ENCODE data around the gene OR8B4.
"Not testable (repeated sequence)": the region's sequence is repeated elsewhere in the genome, so short reads cannot be mapped to it uniquely, and the experiment has no call there.

OR8B4 gene, protein sequence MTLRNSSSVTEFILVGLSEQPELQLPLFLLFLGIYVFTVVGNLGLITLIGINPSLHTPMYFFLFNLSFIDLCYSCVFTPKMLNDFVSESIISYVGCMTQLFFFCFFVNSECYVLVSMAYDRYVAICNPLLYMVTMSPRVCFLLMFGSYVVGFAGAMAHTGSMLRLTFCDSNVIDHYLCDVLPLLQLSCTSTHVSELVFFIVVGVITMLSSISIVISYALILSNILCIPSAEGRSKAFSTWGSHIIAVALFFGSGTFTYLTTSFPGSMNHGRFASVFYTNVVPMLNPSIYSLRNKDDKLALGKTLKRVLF

DNA sequence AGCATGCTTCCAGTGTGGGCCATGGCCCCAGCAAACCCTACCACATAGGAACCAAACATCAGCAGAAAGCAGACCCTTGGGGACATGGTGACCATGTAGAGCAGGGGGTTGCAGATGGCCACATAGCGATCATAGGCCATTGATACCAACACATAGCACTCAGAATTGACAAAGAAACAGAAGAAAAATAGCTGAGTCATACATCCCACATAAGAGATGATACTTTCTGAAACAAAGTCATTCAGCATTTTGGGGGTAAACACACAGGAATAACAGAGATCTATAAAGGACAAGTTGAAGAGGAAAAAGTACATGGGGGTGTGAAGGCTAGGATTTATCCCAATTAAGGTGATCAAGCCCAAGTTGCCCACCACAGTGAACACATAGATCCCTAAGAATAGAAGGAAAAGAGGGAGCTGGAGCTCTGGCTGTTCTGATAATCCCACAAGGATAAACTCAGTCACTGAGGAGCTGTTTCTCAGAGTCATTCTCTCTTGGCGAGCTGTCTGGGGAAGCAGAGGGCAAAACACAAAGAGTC is at the start of gene OR8B4:
OR8B4 (minus strand) TSS at position 488 of the 538 bp plus-strand sequence; CDS start at position 488, 0 bp downstream.
- DNase-seq (ENCODE audit: low spot score), result no peak

DNA sequence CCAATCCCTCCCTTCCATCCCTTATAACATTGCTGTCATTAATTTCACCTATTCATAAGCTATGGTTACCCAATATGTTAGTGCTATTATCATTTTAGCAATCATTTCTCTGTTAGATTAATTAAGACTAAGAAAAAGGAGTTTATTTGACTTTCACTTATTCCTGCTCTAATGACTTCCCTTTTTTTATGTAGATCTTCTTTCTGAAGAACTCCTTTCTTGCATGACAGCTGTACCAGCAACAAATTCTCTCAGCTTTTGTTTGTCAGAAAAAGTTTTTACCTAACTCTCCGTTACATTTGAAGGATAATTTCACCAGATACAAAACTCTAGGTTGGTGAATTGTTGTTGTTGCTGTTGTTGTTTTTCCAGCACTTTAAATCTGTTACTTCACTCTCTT is 49.4 kb upstream of the OR8B4 start:
- no peak for DNase-seq (ENCODE audit: low spot score)

DNA sequence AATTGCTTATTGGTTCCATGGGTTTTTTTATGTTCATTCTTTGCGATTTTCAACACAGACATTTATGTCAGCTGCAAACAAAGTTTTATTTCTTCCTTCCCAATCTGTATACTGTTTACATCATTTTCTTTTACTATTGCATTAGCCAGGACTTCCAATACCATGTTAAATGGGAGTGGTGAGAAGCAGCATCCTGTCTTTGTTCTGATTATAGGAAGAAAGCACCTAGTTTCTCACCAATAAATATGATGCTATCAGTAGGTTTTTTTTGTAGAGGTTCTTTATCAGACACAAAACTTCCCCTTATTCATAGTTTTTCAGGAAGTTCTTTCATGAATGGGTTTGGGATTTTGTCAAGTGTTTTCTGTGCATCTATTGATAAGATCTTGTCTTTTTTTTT is 48.8 kb upstream of the OR8B4 start:
- DNase-seq (ENCODE audit: low spot score), result no peak

DNA sequence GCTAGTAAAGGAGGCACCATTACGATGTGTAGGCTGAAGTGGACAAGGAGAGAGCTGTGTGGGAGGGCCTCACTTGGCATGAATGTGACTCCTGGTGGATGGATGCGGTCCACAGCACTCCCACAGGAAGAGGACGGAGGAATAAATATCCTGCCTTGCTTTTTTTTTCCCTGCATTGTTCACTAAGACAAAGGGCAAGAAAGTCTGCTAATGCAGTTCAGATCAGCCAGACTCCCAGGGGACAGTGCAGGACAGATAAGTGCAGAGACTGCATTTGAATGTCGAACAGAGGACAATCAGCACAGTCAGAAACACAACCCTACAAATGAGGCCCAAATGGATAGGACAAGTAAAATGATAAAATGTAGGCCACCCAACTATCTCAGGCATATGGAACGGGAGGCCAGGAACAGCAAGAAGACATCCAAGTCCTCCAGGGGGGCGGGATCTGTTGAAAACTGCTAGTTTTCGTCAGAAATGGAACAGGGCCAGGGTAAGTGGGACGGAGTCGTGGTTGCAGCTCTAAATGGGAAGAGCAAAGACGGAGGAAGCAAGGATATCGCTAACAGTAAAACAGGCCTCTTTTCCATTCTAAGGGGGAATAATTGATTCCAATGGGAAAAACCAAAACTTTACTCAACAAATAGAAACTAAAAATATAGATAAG is 46.0 kb upstream of the OR8B4 start:
- no peak for DNase-seq (ENCODE audit: low spot score)

DNA sequence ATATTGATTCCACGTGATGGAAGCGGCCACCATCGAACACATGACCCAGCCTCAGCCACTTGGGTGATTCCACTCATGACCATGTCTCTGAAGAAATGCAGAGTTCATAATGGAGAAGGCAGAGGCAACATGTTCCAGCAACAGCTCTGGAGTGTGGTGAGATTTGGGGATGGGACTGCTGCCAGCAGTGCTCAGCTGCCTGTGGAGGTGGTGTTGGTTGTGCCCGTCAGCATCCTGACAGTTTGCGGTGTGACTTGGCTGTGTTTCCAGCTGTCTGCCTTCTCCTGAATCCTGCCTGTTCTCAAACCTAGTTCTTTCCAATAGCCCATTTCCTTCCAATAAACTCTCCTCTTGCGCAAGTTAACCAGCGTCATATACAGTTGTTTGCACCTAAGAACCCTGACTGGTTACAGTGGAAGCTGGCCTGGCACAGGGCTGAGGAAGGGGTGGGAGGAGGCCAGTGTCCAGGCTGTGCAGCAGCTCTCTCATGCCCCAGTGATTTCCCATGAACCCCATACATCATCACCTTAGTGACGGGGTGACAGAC is 42.8 kb upstream of the OR8B4 start:
- no peak for DNase-seq (ENCODE audit: low spot score)

DNA sequence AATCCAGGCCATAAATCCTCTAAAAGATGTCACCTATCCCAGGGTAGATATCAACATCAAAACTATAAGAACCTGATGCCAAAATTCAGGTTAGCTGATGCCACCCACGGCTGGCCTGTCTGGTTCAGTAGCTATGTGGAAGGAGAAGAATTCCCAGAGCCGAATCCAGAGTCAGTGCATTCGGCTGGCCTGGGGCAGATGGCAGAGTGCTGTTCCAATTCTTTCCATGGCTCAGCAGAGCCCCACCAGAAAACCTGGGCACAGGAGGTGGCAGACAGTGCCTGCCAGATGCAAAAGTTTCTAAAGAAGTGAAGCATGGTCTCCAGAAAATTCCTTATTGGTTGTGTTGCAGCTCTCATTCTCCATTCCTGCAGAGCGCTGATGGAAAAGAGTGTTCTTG is 40.7 kb upstream of the OR8B4 start:
- no peak for DNase-seq (ENCODE audit: low spot score)

DNA sequence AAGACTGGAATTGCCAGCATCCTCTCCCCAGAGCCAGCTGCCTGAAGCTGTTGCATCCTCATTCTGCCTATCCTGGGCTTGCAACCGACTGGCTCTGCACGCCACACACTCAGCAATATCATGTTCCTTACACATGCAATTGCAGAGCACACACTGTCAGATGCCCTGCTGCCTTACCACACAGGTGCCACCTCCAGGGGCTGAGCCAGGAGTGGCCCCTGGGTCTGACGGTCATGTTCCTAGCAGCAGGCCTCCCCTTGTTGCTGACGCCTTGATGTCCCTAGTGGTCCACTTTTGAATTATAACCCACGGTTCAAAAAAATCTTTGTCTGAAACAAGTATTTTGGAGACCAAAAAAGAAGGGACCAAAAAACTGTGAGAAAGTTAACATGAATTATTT is 39.3 kb upstream of the OR8B4 start:
- no peak for DNase-seq (ENCODE audit: low spot score)

DNA sequence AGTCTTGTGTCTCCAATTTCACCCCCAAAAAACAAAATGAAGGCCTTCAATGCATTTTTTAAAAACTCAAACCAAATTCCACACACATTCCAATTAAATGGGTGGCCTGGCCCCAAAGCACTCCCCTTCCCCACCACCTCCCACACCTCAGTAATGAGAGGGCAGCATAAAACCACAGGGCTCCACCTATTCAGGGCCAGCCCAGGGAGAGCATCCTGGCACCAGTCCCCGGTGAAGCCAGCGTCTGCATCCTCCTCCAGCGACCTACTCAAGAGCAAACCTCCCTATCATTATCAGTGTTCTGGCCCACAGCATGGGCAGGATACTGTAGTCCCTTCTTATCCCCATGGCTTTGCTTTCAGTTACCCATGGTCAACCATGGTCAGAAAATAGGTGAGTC is 38.7 kb upstream of the OR8B4 start:
- DNase-seq (ENCODE audit: low spot score), result no peak

DNA sequence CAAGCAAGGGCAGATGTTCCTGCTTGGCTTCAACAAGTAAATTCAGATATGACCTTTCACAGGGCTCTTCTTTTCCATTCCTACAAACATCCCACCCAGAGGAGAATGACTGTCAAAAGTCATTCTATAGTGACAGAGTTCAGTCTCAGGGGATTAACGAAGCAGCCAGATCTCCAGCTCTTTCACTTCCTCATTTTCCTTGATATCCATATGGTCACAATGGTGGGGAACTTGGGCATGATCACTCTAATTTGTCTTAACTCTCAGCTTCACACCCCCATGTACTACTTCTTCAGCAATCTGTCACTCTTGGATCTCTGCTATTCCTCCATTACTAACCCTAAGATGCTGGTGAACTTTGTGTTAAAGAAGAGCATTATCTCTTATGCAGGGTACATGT is 35.8 kb upstream of the OR8B4 start:
- DNase-seq (ENCODE audit: low spot score), result no peak

DNA sequence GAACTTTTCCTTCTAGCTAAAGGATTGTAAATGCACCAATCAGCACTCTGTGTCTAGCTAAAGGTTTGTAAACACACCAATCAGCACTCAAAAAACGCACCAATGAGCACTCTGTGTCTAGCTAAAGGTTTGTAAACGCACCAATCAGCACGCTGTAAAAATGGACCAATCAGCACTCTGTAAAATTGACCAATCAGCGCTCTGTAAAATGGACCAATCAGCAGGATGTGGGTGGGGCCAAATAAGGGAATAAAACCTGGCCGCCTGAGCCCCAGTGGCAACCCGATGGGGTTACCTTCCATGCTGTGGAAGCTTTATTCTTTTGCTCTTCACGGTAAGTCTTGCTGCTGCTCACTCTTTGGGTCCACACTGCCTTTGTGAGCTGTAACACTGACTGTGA is 34.7 kb upstream of the OR8B4 start:
- not testable (repeated sequence) for DNase-seq (ENCODE audit: low spot score)

DNA sequence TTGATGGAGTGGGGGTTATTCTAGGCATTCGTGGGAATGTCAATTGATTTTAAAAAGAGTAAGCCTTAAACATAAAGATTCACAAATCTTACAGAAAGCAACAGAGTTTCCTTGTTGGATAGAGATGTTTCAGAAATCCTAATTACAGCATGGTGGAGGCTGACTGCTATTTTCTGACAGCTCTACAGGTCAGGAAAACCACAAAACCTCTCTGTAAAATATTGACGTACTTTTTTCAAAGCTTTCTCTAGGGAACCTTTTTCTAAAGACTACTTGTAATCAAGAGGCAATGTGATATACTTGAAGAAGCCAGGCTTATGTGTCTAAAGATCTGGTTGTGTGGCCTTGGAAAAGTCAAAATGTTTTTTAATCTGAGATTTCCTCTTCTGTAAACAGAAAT is 29.9 kb upstream of the OR8B4 start:
- no peak for DNase-seq (ENCODE audit: low spot score)

DNA sequence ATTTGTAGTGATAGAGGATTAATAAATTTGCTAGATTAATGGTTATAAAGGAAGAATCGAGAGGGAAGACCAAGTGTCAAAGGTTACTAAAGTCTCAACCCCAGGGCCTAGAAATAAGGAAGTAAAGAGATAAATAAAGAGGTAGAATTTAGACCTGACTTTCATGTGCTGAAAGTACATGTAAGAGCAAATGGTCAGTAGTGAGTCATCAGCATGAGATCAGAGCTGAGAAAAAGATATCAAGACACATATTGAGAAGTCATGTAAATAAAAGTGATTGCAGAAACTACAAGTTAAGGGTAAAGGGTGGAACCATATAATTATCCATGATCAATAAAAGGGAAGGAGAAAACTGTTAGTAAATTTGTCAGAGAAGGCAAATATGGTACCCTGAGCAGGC is 22.2 kb upstream of the OR8B4 start:
- no peak for DNase-seq (ENCODE audit: low spot score)

DNA sequence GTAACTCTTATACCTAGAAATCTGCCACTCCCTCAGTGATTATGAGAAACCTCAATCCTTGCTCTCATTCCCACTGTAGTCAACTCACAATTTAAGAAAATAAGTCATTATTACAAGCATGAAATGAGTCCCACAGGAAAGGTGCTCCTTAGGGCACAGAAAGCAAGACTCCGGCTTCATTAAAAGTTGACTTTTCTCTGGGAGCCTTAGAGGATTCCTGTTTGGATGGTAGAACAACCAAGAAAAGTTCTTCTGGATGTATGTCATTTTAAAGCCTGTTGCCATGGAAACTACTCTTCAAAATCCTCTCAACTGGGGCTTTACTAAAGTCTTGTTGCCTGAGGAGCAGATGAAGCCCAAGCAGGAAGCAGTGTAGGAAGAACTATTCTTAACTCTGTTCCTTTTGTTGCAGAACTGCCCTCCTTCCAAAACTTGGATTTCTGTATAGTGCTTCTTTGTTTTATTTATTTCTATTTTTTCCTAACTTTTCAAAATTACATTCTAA is 21.0 kb upstream of the OR8B4 start, which contains the start of gene OR8B8:
OR8B8 (minus strand) TSS at position 51 of the 505 bp plus-strand sequence. CDS start 4,611 bp downstream, outside the sequence.
- no peak for DNase-seq (ENCODE audit: low spot score)

DNA sequence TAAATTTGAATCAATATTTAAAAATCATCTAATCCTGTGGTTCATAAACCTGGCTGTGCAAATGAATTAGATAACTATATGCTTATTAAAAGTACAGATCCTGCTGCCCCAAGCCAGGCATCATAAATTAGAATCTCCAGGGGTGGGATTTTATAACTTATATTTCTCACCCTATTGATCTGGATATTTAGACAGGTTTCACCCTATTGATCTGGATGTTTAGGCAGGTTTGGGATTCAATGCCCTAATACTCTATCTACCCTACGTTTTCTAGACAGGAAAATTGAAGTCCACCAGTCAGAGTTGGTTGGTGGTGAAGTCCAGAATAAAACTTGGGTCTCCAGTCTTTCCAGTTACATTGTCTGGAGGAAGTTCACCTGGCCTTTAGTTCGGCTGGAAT is 18.2 kb upstream of the OR8B4 start:
- DNase-seq (ENCODE audit: low spot score), result no peak

DNA sequence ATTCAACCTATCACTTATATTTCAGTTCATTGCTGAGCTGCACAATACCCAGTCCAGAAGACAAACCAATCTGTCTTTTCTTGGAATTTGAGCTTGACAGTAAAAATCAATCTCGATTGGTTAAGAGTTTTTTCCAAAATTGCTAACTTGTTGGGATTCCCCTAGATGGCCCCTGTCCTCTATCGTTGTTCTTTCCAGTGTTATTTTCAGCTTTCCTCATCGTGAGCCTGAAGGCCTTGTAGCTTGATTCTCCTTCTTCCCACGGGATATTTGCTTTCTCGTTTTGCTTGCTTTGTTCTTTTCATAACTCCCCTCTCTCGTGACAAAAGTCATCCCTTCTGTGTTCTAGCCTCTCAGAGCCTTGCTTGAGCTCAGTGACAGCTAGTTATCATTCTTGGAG is 17.8 kb upstream of the OR8B4 start:
- no peak for DNase-seq (ENCODE audit: low spot score)

DNA sequence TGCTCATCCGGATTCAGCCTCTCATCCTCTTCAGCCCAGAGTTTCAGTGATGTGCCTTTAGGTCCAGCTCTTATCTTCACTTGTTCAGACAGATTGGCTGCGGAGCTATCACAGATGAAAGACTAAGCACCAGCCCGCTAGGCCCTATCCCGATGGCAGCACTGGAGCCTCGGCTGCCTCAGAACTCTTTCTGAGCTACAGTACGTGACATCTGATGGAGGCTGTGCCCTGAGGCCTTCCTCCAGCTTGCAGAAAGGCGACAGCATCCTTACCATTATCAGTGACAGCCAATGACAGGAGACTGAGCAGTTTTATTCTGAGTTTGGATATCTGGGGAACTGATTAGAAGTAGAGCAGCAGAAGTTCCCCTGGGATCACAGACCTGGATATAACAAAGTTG is 16.8 kb upstream of the OR8B4 start:
- DNase-seq (ENCODE audit: low spot score), result no peak

DNA sequence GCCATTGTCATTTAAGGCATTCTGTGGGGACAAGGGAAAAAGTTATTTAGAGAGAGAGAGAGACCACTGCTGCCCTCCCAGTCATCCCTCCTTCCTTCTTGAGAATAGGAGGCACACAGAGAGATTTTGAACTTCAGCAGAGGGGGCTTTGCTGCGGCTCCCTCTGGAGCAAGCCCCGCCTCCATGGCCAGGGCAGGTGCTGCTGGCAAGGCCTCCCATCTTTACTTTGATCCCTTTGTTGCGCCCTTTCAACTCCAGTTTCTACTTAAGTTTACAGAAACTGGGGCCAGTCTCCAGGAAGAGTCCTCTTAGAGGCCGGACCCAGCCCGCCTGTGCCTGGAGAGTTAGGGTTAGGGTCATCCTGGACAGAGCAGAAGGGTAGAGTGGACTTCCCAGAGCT is 16.4 kb upstream of the OR8B4 start:
- DNase-seq (ENCODE audit: low spot score), result no peak

DNA sequence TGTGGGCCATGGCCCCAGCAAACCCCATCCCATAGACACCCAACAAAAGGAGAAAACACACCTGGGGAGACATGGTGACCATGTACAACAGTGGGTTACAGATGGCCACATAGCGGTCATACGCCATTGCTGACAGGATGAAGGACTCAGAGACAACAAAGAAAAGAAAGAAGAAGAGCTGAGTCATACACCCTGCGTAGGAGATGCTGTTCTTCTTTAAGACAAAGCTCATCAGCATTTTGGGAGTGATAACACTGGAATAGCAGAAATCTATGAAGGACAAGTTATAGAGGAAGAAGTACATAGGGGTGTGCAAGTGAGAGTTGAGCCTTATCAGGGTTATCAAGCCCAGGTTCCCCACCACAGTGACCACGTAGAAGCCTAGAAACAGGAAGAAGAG is 15.9 kb upstream of the OR8B4 start:
- no peak for DNase-seq (ENCODE audit: low spot score)

DNA sequence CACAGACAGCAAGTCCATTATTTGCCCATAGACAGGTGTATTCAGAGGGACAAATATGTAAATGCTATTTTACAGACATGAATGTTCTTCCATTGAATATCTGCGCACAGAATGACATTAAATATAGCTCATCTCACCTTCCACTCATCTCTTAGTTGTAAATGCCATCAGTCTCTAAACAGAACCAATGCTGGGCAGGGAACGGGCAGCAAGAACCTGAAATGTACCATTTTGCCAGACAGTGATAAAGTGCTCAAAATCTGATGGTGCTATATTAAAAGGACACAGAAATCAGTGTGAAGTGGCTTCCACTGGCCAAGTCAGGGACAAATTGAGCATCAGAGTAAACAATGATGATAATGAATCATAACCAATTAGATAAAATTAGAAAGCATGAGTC is 10.0 kb upstream of the OR8B4 start:
- DNase-seq (ENCODE audit: low spot score), result no peak

DNA sequence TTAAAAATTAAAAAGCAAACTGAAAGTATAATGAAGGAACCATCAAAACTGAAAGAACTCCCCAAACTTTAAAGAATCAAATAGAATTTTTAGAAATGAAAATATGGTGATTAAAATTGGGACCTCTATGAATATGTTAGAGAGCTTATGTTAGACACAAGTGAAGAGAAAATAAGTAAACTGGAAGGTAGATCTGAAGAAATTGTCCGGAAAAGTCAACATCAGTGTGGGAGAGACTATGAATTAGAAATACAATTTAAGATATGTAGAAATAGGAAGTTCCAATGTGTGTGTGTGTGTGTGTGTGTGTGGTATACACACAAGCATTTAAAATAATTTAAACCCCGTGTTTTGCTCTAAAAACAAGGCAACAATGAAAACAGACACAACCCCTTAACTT is 4.9 kb upstream of the OR8B4 start:
- DNase-seq (ENCODE audit: low spot score), result no peak

DNA sequence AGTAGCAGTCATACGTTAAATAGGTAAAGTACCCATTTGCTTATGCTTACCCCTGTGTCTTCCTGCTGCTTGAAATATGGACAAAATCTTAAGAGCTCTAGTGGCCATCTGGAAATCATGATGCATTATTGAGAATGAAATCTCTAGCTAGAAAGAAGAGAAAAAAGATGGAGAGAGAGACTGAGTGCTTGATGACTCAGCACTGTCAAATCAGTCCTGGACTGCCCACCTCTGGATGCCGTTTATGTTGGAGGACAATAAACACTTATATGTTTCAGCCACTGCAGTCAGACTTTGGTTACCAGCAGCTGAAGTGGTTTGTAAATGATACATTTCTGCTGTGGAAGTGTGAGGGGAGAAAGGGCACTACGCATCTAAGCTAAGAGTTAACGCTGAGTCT is 3.6 kb downstream of the OR8B4 start:
- no peak for DNase-seq (ENCODE audit: low spot score)

DNA sequence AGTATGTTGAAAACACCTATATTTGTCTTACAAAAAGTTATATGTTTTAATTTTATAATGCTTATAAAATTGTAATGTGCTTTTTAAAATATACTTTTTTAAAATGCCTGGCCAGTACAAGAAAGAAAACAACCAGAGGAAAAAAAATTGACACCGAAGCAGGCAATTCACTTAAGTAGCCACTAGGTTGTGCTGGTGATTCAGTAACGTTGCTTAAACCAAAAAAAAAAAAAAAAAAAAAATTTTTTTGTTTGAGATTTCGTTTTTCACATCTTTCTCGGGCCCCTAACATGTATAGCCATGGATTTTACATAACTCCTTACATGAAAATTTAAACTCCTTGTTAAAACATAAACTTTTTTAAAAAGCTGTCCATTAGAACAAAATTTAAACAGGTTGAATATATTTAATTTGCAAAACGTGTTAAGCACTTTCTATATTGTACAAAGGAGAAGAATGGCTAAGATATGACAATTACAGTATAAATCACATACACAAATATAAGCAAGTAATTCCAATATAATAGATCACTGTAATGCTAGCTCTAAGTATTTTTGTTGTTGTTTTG is 9.2 kb downstream of the OR8B4 start:
- peak; percentile 73 for DNase-seq (ENCODE audit: low spot score)

DNA sequence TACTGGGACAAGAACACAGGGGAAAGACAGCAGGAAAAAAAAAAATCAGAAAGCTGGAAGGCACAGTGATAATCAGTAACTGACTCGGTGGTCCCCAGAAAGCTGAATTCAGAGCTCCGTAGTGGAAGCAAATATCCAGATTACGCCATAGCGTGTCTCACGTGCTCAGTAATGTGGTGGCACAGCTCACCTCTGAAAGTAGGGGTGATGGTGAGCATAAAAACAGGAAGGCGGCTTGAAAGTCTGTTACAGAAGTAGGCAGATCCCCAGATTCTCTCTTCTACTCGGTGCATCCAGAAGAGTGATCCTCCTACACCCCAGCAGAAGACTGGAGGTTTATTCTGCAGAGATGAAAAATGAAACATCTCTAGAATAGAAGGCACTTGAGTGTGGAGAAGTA is 14.8 kb downstream of the OR8B4 start:
- no peak for DNase-seq (ENCODE audit: low spot score)

Measured in LoVo (cell line).